HG03060 (cell line): ENCODE results near the gene TWNK.

ENCODE experiments used
- ATAC-seq: cut with Tn5 transposase; IDR thresholded peaks from one replicate; pipeline ENCODE4 v1.9.1; 2021; ENCODE audit warnings: low read depth, moderate number of reproducible peaks; ENCODE audit not compliant: unreplicated experiment

Gene TWNK

DNA sequence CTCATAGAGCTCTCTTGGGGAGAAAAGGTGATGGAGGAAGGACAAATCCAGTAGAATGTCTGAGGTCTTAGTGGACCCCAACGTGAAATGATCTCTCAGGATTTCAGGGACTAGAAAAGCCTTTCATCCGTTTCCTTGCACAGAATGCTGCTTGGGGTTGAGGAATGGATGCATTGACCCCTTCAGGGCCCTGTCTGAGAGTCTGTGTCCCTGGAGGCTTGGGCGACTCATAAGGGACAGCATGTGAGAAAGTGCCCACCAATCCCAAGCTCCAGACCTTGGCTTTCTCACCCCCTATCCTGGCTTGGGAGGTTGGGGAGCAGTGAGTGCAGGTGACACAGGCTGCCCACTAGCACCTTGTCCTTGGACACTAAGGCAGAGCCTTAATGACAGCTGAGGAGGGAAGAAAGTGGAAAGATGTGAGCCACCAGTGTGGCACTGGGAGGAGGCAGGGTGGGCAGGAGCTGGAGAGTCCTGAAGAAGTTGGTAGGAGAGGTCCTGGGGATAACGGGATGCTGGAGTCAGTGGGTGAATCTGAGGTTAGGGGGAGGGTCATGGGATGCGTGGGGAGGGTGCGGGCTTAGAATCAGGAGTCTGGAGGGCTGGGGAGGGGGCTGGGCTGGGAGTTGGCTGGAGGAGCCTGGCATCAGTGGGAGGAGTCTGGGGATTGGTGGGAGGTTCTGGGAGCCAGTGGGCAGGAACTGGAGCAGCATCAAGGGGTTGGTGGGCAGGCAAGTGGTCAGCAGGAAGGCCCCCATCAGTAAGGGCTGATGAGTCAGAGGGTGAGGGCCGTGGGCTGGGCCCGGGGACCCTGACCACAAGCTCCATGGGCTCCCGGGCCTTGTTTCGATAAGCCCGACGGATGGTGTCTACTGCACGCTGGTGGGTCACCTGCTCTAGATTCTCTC lies 20.8 kb downstream of the TWNK start:
- no peak for ATAC-seq

DNA sequence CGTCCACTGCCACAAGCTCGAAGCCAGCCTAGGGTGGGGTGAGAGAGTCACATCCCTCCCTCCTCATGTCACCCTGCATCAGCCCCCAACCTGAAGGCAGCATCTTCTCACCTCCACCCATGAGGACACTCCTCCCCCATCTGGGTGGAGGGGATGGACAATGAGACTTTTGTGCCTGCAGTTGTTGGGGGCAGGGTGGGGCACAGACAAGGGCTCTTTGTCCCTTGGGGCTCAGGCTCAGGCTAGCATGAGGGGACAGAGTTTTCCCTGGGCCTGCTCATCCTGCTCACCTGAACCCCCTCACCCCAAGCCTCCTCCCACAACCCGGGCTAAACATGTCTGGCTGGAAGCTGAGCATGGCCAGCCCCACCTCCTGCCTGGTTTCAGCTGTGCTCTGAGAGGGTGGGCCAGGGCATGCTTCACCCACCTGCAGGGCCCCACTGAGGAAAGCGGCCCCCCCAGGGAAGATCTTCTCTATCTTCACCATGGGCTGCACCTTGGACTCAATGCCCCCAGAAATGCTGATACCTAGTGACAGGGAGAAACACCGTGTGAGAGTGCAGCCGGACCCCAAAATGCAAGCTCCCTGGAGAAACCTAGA lies 21.6 kb downstream of the TWNK start:
- no peak for ATAC-seq

DNA sequence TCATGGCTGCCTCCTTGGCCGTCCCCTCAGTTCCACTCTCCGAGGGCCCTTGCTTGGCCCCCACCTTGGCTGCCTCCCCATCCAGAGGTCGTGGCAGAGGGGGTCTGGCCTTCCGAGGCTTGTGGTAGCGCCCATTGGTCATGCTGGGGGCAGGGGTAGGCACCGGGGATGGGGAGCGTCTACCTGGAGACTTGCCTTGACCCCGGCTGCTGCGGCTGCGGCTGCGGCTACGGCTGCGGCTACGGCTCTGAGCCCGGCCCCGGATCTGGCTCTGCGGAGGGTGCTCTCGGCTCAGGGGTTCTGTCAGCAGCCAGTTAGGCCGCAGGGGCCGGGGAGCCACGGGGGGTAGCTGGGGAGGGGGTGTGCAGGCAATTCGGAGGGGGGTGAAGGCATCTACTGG lies 23.0 kb downstream of the TWNK start:
- no peak for ATAC-seq

DNA sequence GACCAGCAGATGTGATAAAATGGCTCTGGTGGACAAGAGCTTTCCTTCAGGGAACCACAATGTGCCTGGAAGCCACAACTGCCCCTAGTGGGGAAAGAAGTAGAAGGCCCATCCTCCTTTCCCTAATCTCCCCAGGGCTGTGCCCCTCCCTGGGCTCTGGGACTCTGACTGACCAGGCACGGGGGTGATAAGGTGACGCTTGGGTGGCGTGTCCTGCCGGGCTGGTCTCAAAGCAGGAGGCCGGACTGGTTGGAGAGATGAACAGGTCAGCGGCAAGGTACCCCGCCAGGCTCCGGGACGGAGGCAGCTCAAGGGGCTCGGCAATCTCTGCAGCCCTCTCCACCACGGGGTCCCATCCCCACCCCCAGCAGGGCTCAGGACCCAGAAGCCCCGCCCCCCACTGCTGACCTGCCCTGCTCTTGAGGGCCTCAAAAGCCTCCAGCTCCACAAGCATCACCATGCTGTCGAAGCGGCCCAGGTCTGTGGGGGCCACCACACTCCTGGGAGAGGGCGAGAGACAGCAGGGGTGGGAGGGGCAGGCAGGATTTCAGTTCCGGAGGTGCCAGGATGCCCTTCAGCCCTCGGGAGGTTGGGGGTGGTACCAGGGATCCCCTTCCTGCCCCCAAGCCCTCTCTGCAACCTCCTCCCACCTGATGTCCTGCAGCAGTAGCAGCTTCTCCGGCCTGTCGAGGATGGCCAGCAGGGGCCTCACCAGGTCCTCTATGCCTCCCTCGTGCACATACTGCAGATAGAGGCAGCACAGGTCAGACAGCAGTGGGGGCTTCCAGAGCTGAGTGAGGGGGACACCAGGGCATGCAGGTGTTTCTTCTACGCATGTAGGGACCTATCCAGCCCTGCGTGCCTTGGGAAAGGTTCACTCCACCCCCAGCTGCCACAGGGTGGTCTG lies 24.4 kb downstream of the TWNK start:
- no peak for ATAC-seq

DNA sequence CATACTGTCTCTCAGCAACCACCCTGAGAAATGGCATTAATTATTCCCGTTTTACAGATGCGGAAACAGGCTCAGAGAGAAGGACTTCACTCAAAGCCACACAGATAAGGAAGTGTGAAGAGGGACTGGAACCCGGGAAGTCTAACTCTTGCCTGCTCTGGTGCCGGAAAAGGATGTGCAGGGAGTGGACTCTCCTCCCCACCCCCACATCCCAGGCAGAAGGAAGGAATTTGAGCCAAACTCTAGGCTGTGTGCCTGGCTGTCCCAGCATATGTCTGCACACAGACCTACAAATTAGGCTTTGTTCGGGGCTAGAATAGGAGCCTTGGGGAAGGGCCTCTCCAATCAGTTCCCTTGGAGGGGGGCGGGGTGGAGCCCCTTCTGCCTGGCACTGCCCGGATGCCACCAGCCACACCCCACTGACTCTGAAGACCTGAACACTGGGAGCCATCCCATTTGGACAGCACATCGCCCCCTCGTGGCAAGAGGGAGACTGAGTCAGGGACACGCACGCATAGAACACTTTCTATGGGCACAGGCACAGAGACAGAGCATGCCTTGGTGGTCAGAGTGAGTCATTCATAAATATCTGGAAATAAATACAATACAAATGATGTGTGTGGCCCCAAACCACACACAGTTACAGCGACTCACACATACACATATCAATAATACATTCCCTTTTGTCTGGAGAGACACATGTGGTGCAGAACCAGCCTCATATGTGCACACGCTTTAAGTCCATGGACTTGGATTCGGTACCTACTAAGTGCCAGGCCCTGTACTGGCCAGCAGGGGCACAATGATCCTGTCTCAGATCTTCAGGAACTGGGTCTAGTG lies 25.4 kb downstream of the TWNK start:
- ATAC-seq, result peak; percentile 65

DNA sequence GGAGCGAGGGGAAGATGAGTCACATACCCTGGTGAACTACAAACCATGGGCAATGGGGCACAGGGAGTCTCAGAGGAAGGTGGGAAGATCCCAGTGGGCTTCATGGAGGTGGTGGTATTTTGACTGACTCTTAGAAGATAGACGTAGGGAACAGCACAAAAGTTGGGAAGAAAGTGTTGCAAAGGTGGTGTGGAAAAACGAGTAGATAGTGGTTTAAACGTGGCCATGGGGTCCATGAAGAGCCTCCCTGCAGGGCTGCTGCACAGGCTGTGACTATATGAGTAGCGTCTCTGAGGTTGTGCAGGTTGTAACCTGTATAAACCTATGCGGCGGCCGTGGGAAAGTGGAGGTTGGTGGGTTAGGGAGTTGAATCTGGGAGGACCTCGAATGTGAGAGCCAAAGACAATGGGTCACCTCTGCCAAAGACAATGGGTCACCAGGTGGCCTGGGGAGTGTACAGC lies 26.1 kb downstream of the TWNK start:
- ATAC-seq, result no peak

DNA sequence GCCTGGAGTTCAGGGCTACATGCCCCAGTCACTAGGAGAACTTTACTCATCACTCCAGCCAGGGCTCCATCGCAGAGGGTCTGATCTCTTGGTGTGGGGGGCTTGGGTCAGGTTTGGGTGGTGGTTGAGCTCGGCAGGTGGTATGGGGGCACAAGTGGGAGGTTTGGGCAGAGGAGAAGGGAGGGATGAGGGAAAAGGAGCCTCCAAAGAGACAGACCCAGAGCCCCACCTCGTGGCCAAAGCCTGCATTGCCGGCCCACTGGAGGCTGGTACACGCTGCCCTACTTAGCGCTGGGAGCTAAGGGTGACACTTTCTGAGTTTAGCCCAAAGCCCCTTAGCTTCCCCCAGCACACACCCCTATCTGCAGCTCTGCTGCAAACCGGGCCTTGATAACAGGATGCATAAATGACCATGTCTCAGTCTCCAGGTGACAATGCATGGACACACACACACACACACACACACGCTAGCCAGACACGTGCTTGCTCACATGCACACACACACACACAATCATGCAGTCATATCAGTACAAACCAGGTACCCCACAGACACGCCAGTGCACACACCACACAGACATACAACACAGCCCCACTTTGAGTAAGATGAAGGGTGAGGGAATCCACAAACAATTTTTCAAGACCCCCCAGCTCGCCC lies 27.0 kb downstream of the TWNK start:
- ATAC-seq, result no peak

DNA sequence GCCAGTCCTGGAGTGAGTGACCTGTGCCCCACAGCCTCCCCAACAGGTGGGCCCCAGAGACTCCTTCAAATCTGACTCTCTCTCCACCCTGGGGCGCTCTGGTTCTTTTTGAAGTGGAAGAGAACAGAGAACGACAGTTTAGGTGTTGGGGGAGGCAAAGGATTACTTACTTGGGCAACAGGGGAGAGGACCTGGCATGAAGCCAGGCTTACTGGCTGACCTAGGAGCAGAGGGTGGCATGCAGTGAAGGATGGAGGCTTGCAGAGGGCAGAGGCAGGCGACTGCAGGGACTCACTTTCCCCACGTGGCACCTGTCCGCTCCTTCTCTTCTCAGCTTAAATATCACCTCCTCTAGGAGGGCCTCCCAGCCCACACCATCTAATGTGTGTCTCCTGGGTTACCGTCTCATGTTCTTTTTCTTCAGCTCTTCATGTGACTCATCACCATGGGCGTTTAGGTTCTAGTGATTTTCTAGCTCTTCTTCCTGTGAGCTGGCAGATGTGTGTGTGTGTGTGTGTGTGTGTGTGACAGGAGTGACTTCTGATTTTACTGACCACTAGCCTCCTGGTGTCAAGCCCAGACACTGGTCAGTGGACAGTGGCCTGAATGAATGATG lies 27.7 kb downstream of the TWNK start:
- no peak for ATAC-seq

DNA sequence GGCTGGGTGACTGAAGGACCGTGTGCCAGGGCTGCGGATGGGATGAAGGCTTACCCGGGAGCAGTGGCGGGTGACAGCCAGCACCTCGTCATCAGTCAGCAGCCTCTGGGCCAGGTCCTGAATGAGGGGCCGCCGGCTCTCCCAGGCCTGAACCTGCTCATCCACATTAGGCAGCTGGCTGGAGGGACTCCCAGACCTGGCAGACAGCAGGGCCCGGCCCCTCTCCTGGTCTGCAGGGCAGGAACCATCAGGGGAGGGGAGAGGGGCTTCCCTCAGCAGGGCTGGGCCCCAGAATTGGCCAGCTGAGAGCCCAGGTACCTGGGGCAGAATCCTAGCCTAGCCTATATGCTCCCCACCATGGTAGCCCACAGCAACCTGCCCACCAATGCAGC lies 28.2 kb downstream of the TWNK start:
- ATAC-seq, result no peak

DNA sequence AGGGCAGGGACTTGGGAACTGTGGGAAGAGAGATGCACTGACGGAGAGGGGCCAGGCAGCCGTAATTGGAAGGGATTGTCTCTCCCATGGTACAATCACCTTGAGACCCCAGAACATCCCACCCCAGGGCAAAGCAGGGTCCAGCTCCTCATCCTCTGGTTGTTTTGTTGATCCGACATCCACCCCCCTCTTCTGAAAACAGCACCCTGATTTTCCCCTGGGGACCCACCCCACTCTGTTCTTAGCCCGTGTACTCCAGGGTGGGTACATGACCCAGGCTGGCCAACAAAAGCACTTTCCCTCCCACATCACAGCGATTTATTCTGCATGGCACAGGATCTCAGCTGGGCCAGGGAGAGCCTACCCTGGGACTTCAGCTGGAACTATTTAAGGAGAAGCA lies 29.5 kb downstream of the TWNK start:
- ATAC-seq, result no peak

DNA sequence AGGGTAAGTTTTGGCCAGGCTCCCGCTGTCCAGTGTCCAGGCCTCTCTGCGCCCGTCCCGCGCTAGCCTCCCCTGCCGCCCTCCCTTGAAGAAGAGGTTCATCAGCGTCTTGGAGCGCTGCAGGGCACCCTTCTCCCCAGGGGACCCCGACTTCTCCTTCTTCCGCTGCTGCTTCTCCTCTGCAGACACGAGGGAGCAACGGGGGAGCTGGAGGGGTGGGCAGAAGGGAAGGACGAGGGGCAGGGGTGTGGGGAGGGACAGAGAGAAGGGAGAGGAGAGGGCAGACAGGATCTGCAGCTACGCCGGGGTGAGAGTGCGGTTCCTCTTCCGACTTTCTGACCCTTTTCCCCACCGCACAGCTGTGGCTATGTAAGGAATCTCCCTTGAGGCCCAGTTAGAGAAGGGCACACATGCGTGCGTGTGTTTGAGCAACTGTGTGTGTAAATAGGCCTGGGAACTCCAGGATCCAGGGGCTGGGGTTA lies 30.8 kb downstream of the TWNK start:
- ATAC-seq, result no peak

DNA sequence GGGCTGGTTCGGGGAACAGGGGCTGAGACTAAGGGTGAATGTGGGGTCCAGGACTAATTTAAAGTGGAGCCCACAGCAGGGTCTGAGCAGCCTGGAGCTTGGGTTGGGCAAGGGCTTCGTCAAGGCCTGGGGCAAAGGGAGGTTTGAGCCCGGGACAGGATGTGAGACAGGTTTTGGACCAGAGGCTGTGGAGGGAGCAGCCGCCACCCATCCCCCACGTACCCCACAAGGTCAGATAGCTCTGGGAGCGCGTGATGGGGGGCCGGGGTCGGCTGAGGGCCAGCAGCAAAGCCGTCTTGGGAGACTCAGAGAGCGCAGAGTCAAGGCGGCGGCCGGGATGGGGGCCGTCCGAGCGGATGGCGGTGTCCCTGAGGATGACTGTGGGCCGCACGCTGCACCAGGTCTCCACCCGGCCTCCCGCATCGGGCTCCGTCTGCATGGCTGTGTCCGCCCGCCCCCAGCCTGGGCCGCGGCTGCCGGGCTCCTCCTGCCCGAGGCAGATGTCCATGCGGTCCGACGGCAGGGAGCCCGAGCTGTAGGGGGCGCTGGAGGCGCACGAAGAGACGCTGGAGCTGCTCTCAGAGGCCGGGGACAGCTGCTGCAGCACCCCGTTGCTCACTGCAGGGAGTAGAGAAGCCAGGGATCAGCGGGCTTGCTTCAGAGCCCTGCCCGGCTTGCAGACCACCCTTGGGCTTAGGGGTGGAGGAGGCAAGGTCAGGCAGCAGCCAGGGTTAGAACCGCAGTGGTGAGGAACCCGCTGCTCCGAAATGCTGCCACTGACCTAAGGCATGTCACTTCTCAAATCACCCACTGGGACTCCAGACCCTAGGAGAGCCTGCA lies 31.5 kb downstream of the TWNK start:
- ATAC-seq, result no peak

DNA sequence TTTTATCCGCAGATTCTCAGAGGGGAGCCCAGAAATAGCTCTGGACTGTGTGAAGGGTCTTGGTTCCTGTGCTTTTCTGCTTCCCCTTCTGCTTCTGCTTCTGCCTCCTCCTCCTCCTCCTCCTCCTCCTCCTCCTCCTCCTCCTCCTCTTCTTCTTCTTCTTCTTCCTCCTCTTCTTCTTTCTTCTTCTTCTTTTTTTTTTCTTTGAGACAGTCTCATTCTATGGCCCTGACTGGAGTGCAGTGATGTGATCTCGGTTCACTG lies 32.0 kb downstream of the TWNK start:
- ATAC-seq, result no peak

DNA sequence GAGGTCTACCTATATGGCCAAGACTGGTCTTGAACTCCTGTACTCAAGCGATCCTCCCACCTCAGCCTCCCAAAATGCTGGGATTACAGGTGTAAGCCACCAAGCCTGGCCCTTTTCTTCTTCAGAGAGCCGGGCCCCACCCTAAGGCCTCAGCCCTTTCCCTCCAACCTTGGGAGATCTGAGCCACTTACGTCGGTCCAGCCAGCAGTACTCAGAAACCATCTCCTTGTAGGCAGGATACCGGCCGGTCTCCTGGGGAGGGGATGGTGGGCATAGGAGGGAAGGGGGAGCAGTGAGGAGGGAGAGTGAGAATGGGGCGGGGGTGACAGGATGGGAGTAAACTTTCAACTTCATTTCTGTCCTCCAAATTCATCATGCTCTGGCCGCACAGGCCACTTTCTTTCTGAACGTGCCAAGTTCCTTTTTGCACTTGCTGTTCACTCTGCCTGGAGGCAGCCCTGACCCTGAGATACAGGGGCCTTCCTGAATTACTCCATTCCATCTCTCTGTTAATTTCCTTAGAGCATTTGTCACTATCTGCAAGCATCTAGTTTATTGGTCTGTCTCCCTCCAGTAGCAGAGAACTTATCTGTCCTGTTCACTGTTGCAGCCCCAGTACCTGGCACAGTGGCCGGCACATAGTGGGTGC lies 33.2 kb downstream of the TWNK start:
- ATAC-seq, result no peak

DNA sequence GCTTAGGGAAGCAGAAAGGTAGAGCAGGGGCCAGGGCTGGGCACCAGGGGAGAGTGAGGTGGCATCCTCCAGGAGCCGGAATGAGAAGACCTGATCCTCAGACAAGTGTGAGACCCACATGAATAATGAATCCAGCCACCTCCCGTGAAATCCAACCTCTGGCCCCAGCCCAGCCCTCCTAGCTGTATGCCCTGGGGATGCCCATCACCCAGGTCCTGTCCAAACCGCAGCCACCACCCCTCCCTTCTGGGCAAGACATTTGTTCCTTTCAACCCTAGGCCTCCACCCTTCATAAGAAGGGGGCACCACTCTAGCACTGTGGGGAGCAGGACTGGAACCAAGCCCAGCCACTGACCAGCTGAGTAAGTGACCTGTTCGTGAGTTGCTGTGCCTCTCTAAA lies 33.9 kb downstream of the TWNK start:
- no peak for ATAC-seq

DNA sequence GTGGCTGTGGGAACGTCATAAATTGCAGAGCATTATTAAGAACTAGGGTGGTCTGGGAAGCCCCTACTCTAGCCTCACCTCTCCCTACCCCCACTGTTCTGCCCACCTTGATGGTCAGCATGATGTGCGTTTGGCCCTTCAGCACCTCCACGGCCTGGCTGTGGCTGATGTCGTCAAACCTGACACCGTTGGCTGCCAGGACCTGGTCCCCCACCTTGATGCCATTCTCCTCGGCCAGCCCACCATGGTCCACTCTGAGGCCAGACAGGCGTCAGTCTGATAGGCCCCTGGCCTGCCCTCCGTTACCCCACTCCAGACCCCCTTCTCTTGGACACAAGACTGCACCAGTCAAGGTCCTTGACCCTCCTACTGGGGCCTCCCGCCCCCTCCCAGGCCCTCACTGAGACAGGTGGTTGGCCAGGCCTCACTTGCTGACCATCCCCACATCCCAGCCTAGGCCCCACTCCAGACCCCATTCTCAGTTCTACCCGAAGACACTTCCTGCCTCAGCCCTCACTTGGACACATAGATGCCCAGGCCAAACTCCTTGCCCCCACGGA lies 34.4 kb downstream of the TWNK start:
- no peak for ATAC-seq

DNA sequence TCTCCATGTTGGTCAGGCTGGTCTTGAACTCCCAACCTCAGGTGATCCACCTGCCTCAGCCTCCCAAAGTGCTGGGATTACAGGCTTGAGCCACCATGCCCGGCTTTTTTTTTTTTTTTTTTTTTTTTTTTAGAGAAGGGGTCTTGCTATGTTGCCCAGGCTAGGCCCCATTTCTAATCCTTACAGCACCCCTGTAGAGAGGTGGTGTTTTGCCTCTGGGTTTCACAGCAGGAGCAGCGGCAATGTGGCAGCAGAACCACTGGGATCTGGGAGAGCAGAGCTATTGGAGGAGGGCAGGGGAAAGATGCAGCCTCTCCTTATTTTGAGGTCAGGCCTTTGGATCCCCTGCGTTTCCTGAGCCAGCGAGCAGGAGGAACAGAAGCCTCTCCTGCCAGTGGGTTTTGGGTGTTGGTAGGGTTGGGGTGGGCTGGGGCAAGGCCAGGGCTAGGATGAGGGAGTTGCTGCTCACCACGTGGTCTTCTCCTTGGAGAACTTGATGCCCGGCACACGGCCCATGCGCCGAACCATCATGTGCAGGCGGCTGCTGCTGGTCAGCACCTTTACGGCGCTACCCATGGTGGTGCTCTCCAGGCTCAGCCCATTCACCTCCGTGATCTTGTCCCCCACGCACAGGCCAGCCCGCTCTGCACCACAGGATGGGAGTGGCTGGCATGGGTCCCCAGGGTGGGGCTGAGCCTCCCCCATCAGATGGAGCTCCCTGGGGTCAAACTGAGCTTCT lies 35.8 kb downstream of the TWNK start:
- ATAC-seq, result no peak
